ENCODE data around the gene MUC21. TPM values are rescaled to one million over a fixed set of nuclear protein-coding genes. Genes with fewer than 3 reads are reported as not detected.

Gene MUC21
- total and polyA plus RNA-seq, 2 donors (not counting 3 experiments of a cell fraction or from before 2014, with no cell fraction given): not detected

DNA sequence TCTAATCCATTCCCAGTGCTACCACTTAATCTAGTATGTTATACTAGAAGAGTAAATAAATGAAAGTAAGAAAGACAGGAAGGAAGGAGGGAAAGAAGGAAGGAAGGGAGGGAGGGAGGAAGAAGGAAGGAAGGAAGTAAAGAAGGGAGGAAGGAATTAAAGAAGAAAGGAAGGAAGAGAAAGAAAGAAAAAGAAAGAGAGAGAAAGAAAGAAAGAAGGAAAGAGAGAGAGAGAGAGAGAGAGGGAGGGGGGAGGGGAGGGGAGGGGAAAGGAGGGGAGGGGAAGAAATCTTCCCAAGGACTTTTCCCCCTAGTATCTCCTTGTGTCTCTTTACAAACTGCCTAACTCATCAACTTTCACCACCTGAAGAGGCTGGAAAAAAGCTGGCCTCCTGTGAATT, 20.8 kb upstream of the MUC21 start:
- H3K27ac ChIP-seq (ENCODE audit: insufficient read depth, low read depth, low read length): no peak overlapping the region
- H3K4me3 ChIP-seq (replicated peaks in 1 of 3; ENCODE audit: insufficient read depth in 1 of 3, low read depth in 1 of 3, low read length in 3 of 3): no peak overlapping the region
- ChIA-PET CTCF (no interaction called here), POLR2A (no interaction called here)
- no peak overlapping the region for H3K9ac ChIP-seq (replicated peaks; ENCODE audit: extremely low read depth, insufficient read depth, low read length)
- BruUV-seq (replicated peaks): no TSS peak
- no peaks in the 10 kb centered on the region for H3K36me3 ChIP-seq (ENCODE audit: control insufficient read depth in 2 of 2, extremely low read depth in 1 of 2, insufficient read depth in 2 of 2, low read length in 2 of 2)
- no peak for TF ChIP-seq EZH2 (IDR thresholded peaks at IDR 0.05; ENCODE audit: borderline replicate concordance, low read depth, low read length, severe bottlenecking)
- TF ChIP-seq GATA2 (IDR thresholded peaks at IDR 0.05; ENCODE audit: insufficient read depth, insufficient read length, low read depth, low read length): no peak
- no peak for TF ChIP-seq POLR2AphosphoS5 (IDR thresholded peaks at IDR 0.05; ENCODE audit: insufficient read depth, low read depth, low read length)
- TF ChIP-seq, protein P1, sequence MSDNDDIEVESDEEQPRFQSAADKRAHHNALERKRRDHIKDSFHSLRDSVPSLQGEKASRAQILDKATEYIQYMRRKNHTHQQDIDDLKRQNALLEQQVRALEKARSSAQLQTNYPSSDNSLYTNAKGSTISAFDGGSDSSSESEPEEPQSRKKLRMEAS (IDR thresholded peaks at IDR 0.05; ENCODE audit: insufficient read depth, insufficient read length): no peak
- no peak for TF ChIP-seq MYC (IDR thresholded peaks at IDR 0.05; ENCODE audit: low read depth, low read length)
- TF ChIP-seq, protein P2, sequence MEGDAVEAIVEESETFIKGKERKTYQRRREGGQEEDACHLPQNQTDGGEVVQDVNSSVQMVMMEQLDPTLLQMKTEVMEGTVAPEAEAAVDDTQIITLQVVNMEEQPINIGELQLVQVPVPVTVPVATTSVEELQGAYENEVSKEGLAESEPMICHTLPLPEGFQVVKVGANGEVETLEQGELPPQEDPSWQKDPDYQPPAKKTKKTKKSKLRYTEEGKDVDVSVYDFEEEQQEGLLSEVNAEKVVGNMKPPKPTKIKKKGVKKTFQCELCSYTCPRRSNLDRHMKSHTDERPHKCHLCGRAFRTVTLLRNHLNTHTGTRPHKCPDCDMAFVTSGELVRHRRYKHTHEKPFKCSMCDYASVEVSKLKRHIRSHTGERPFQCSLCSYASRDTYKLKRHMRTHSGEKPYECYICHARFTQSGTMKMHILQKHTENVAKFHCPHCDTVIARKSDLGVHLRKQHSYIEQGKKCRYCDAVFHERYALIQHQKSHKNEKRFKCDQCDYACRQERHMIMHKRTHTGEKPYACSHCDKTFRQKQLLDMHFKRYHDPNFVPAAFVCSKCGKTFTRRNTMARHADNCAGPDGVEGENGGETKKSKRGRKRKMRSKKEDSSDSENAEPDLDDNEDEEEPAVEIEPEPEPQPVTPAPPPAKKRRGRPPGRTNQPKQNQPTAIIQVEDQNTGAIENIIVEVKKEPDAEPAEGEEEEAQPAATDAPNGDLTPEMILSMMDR (IDR thresholded peaks at IDR 0.05; ENCODE audit: extremely low read depth in 1 of 2, insufficient read depth in 1 of 2, low read depth in 1 of 2, low read length in 2 of 2): no peak
- TF ChIP-seq JUN (IDR thresholded peaks at IDR 0.05; ENCODE audit: borderline replicate concordance, insufficient read depth, insufficient read length, low read depth): no peak
- no peak for TF ChIP-seq FOS (IDR thresholded peaks at IDR 0.05; ENCODE audit: borderline replicate concordance, insufficient read depth, low read length)
- TF ChIP-seq POLR2A (IDR thresholded peaks at IDR 0.05; ENCODE audit: low read depth, low read length): no peak
- H3K4me1 ChIP-seq (ENCODE audit: control insufficient read depth, extremely low read depth, insufficient read depth, low read length): no peaks in the 10 kb centered on the region
- no peak overlapping the region for H2AFZ ChIP-seq (ENCODE audit: low read depth, low read length)
- dilution Hi-C loops (cut with MboI; ENCODE audit: extremely low pct_ligation_motif_present, low sequenced_read_pairs) (no loop called here), intact Hi-C loops (cut with micrococcal nuclease) (no loop called here)
- no peaks in the 10 kb centered on the region for H3K9me1 ChIP-seq (replicated peaks; ENCODE audit: control insufficient read depth, extremely low read depth, insufficient read depth, low read length)
- no peak overlapping the region for H3K4me2 ChIP-seq (ENCODE audit: insufficient read depth, low read length)
- FAIRE-seq: no peak
- peaks cover 13 to 16% of the 10 kb centered on the region in 2 experiments for H3K27me3 ChIP-seq (ENCODE audit: control insufficient read depth in 2 of 2, insufficient read depth in 2 of 2, low read length in 2 of 2)
- no peak for DNase-seq (ENCODE audit: low read depth, low spot score)
- H4K20me1 ChIP-seq (replicated peaks; ENCODE audit: control insufficient read depth, extremely low read depth, insufficient read depth, low read length): no peaks in the 10 kb centered on the region
- H3K9me3 ChIP-seq (replicated peaks; ENCODE audit: control insufficient read depth, insufficient read depth, low read length): no peaks in the 10 kb centered on the region
- H3K79me2 ChIP-seq (ENCODE audit: control insufficient read depth, insufficient read depth, low read length): no peaks in the 10 kb centered on the region

Data from endothelial cell of umbilical vein (primary cell).